Lung (tissue), 12 donors: ENCODE measurements around the gene EPB41. TPM values are rescaled to one million over a fixed set of nuclear protein-coding genes. Genes with fewer than 3 reads are reported as not detected.

ENCODE experiments used
- ATAC-seq: fragments of 200-7000 bp; cut with Tn5 transposase; one replicate; pipeline ENCODE4 v1.9.1; 2020; ENCODE audit warnings: moderate number of reproducible peaks; ENCODE audit not compliant: insufficient read depth, low FRiP score
- DNase-seq, 3 donors: peaks; one replicate each; pipeline ENCODE4 v3.0.0-alpha.2; 2013 to 2017
- H3K27ac ChIP-seq, 2 donors: one replicate each; pipeline ENCODE4 v1.5.1; 2013; ENCODE audit warnings: mild to moderate bottlenecking in 2 of 2, moderate library complexity in 2 of 2, control low read depth in 1 of 2, inconsistent platforms in 1 of 2, low read depth in 1 of 2, low read length in 1 of 2
- H3K27me3 ChIP-seq, 3 donors: one replicate each; pipeline ENCODE4 v1.5.1; 2013; ENCODE audit warnings: low read length in 2 of 3; ENCODE audit not compliant: control insufficient read depth in 3 of 3, insufficient read depth in 3 of 3
- H3K36me3 ChIP-seq, 4 donors: one replicate each; pipeline ENCODE4 v1.5.1; 2013; ENCODE audit warnings: low read length in 4 of 4, mild to moderate bottlenecking in 1 of 4, moderate library complexity in 1 of 4; ENCODE audit not compliant: control insufficient read depth in 4 of 4, insufficient read depth in 4 of 4
- H3K4me1 ChIP-seq, 5 donors: one replicate each; pipeline ENCODE4 v1.5.1; 2013; ENCODE audit warnings: low read length in 5 of 5, mild to moderate bottlenecking in 2 of 5, moderate library complexity in 1 of 5; ENCODE audit not compliant: control insufficient read depth in 5 of 5, insufficient read depth in 5 of 5
- H3K4me3 ChIP-seq: one replicate; pipeline ENCODE4 v1.5.1; 2013; ENCODE audit warnings: mild to moderate bottlenecking, control low read depth, moderate library complexity
- H3K9ac ChIP-seq, 2 donors: one replicate each; pipeline ENCODE4 v1.5.1; 2013; ENCODE audit warnings: low read length in 2 of 2, control low read depth in 1 of 2; ENCODE audit not compliant: insufficient read depth in 1 of 2
- H3K9me3 ChIP-seq, 4 donors: one replicate each; pipeline ENCODE4 v1.5.1; 2013; ENCODE audit warnings: low read length in 3 of 4, mild to moderate bottlenecking in 1 of 4, moderate library complexity in 1 of 4; ENCODE audit not compliant: control insufficient read depth in 4 of 4, insufficient read depth in 3 of 4
- CTCF ChIP-seq: IDR thresholded peaks from 2 replicates; pipeline ENCODE4 v1.5.1; 2012; ENCODE audit warnings: mild to moderate bottlenecking; ENCODE audit errors: control extremely low read depth, extremely low read depth
- WGBS, 2 donors: extraction: QIAGEN DNeasy Blood & Tissue Kit; methylation state at CpG; one replicate each; pipeline ENCODE4 v1.1.7; 2013; 5-methylcytosine and 5-hydroxymethylcytosine counted together
- polyA plus RNA-seq, 2 donors: library from polyadenylated mRNA; stranded (reverse); fragments of 200-250 nt; gene quantifications; one replicate each; pipeline ENCODE4 v1.2.1, GENCODE V29; 2013
- total RNA-seq, 2 donors: library from RNA; depleted of rRNA in 1 of 2; stranded (reverse); fragments of >200 nt in 1 of 2; gene quantifications; one replicate each; pipeline ENCODE4 v1.2.1, GENCODE V29; 2014 to 2021
- donor health status: control.
- donor health status: control.
- donor health status: Bipolar disorder and iron deficiency.
- donor health status: healthy.
- donor health status: DM: yes; HTN: yes; CAD: no.

Gene EPB41
- total and polyA plus RNA-seq, 4 donors = 10.4 to 69.0 (median 33.3) TPM

GRCh38 chr1:28983509-28984310, 69.3 kb downstream of the EPB41 start:
- Histone ChIP-seq H3K4me3 (no peak overlapping the region), H3K36me3 (no peaks in the 10 kb centered on the region), H3K9ac (no peak overlapping the region), H3K27me3 (no peaks in the 10 kb centered on the region), H3K9me3 (peaks cover 0 to 4% (median 0%) of the 10 kb centered on the region in 4 donors), H3K4me1 (peaks cover 0 to 2% (median 0%) of the 10 kb centered on the region in 5 donors), H3K27ac (peak overlapping the region; percentile 61 to 83)
- ATAC-seq = peak; percentile 53
- no peak for TF ChIP-seq CTCF
- no peak for DNase-seq
- 77 to 94% methylated on average over 15 of the region's 15 CpGs for WGBS, 2 donors

- ATAC-seq (no peak), DNase-seq (no peak)
- H3K9ac ChIP-seq = no peak overlapping the region
- H3K9me3 ChIP-seq = peaks cover 0 to 4% (median 0%) of the 10 kb centered on the region in 4 donors
- peaks cover 0 to 2% (median 0%) of the 10 kb centered on the region in 5 donors for H3K4me1 ChIP-seq
- no peak overlapping the region for H3K4me3 ChIP-seq
- no peaks in the 10 kb centered on the region for H3K27me3 ChIP-seq
- H3K27ac ChIP-seq = peak overlapping the region in 1 of 2 donors; percentile 61
- TF ChIP-seq CTCF = no peak
- no peaks in the 10 kb centered on the region for H3K36me3 ChIP-seq
- 97 to 98% methylated on average over 3 of the region's 3 CpGs for WGBS, 2 donors
Observed at GRCh38 chr1:28984311-28984684, 69.9 kb downstream of the EPB41 start.

GRCh38 chr1:28985427-28985826, 71.1 kb downstream of the EPB41 start:
- TF ChIP-seq CTCF = no peak
- 91 to 100% methylated on average over 1 of the region's 1 CpG for WGBS, 2 donors
- H3K9ac ChIP-seq = no peak overlapping the region
- H3K4me1 ChIP-seq = peaks cover 0 to 2% (median 0%) of the 10 kb centered on the region in 5 donors
- no peaks in the 10 kb centered on the region for H3K27me3 ChIP-seq
- no peak overlapping the region for H3K4me3 ChIP-seq
- H3K9me3 ChIP-seq = peaks cover 0 to 4% (median 0%) of the 10 kb centered on the region in 4 donors
- ATAC-seq (no peak), DNase-seq (no peak)
- H3K36me3 ChIP-seq = no peaks in the 10 kb centered on the region
- no peak overlapping the region for H3K27ac ChIP-seq
